HEK293 (cell line): Measurements from ENCODE around the gene CLTC.
A peak's percentile ranks its signal among the peaks of the same experiment; 100 is the strongest.

Experiments used
- BCL6B ChIP-seq: fragments of 450-650 bp; formaldehyde crosslinking; IDR thresholded peaks from 2 replicates; pipeline ENCODE4 v1.5.1; 2017; ENCODE audit warnings: missing biosample characterization, missing genetic modification characterization
- FEZF1 ChIP-seq: fragments of 450-650 bp; formaldehyde crosslinking; IDR thresholded peaks from 2 replicates; pipeline ENCODE4 v1.5.1; 2016; ENCODE audit warnings: missing biosample characterization, missing genetic modification characterization
- GLI4 ChIP-seq: fragments of 450-650 bp; formaldehyde crosslinking; IDR thresholded peaks from 2 replicates; pipeline ENCODE4 v1.5.1; 2016; ENCODE audit warnings: missing biosample characterization, missing genetic modification characterization
- GLIS1 ChIP-seq: fragments of 450-650 bp; formaldehyde crosslinking; IDR thresholded peaks from 2 replicates; pipeline ENCODE4 v1.5.1; 2016; ENCODE audit warnings: missing biosample characterization, missing genetic modification characterization
- HIC1 ChIP-seq: fragments of 450-650 bp; formaldehyde crosslinking; IDR thresholded peaks from 2 replicates; pipeline ENCODE4 v1.5.1; 2016; ENCODE audit warnings: missing biosample characterization, missing genetic modification characterization
- KLF10 ChIP-seq: fragments of 450-650 bp; IDR thresholded peaks from 2 replicates; pipeline ENCODE4 v1.5.1; 2018; ENCODE audit warnings: missing biosample characterization, mild to moderate bottlenecking, missing genetic modification characterization
- KLF16 ChIP-seq: fragments of 450-650 bp; formaldehyde crosslinking; IDR thresholded peaks from 2 replicates; pipeline ENCODE4 v1.5.1; 2017; ENCODE audit warnings: missing biosample characterization, missing genetic modification characterization
- PRDM4 ChIP-seq: fragments of 450-650 bp; formaldehyde crosslinking; IDR thresholded peaks from 2 replicates; pipeline ENCODE4 v1.5.1; 2017; ENCODE audit warnings: missing biosample characterization, missing genetic modification characterization
- SP3 ChIP-seq: fragments of 450-650 bp; formaldehyde crosslinking; IDR thresholded peaks from 2 replicates; pipeline ENCODE4 v1.5.1; 2016; ENCODE audit warnings: missing biosample characterization, missing genetic modification characterization
- SP7 ChIP-seq: fragments of 450-650 bp; formaldehyde crosslinking; IDR thresholded peaks from 2 replicates; pipeline ENCODE4 v1.5.1; 2016; ENCODE audit warnings: missing biosample characterization, missing genetic modification characterization
- ZBTB48 ChIP-seq: fragments of 450-650 bp; formaldehyde crosslinking; IDR thresholded peaks from 2 replicates; pipeline ENCODE4 v1.5.1; 2016; ENCODE audit warnings: missing biosample characterization, missing genetic modification characterization
- ZBTB7A ChIP-seq: fragments of 450-650 bp; formaldehyde crosslinking; IDR thresholded peaks from 2 replicates; pipeline ENCODE4 v1.5.1; 2016; ENCODE audit warnings: low read depth, missing biosample characterization, missing genetic modification characterization
- ZFP37 ChIP-seq: fragments of 450-650 bp; formaldehyde crosslinking; IDR thresholded peaks from 2 replicates; pipeline ENCODE4 v1.5.1; 2016; ENCODE audit warnings: missing biosample characterization, missing genetic modification characterization
- ZNF18 ChIP-seq: fragments of 450-650 bp; formaldehyde crosslinking; IDR thresholded peaks from 2 replicates; pipeline ENCODE4 v1.5.1; 2016; ENCODE audit warnings: missing biosample characterization, missing genetic modification characterization
- ZNF2 ChIP-seq: fragments of 450-650 bp; formaldehyde crosslinking; IDR thresholded peaks from 2 replicates; pipeline ENCODE4 v1.5.1; 2016; ENCODE audit warnings: missing biosample characterization, missing genetic modification characterization
- ZNF23 ChIP-seq: fragments of 450-650 bp; formaldehyde crosslinking; IDR thresholded peaks from 2 replicates; pipeline ENCODE4 v1.5.1; 2016; ENCODE audit warnings: missing biosample characterization, missing genetic modification characterization, borderline replicate concordance
- ZNF311 ChIP-seq: fragments of 450-650 bp; formaldehyde crosslinking; IDR thresholded peaks from 2 replicates; pipeline ENCODE4 v1.5.1; 2017; ENCODE audit warnings: missing biosample characterization, missing genetic modification characterization, borderline replicate concordance
- ZNF324 ChIP-seq: fragments of 450-650 bp; formaldehyde crosslinking; IDR thresholded peaks from 2 replicates; pipeline ENCODE4 v1.5.1; 2016; ENCODE audit warnings: missing biosample characterization, missing genetic modification characterization
- ZNF366 ChIP-seq: fragments of 450-650 bp; formaldehyde crosslinking; conservative IDR thresholded peaks from 2 replicates; pipeline ENCODE4 v1.5.1; 2016; ENCODE audit warnings: missing biosample characterization, missing genetic modification characterization
- ZNF398 ChIP-seq: fragments of 450-650 bp; formaldehyde crosslinking; IDR thresholded peaks from 2 replicates; pipeline ENCODE4 v1.5.1; 2017; ENCODE audit warnings: missing biosample characterization, missing genetic modification characterization
- ZNF416 ChIP-seq: fragments of 450-650 bp; formaldehyde crosslinking; IDR thresholded peaks from 2 replicates; pipeline ENCODE4 v1.5.1; 2016; ENCODE audit warnings: missing biosample characterization, missing genetic modification characterization
- ZNF423 ChIP-seq: fragments of 450-650 bp; formaldehyde crosslinking; IDR thresholded peaks from 2 replicates; pipeline ENCODE4 v1.5.1; 2016; ENCODE audit warnings: missing biosample characterization, missing genetic modification characterization
- ZNF488 ChIP-seq: fragments of 450-650 bp; formaldehyde crosslinking; IDR thresholded peaks from 2 replicates; pipeline ENCODE4 v1.5.1; 2016; ENCODE audit warnings: missing biosample characterization, missing genetic modification characterization
- ZNF513 ChIP-seq: fragments of 450-650 bp; IDR thresholded peaks from 2 replicates; pipeline ENCODE4 v1.5.1; 2018; ENCODE audit warnings: missing biosample characterization, missing genetic modification characterization
- ZNF514 ChIP-seq: fragments of 450-650 bp; formaldehyde crosslinking; IDR thresholded peaks from 2 replicates; pipeline ENCODE4 v1.5.1; 2016; ENCODE audit warnings: missing biosample characterization, missing genetic modification characterization
- ZNF580 ChIP-seq: fragments of 450-650 bp; formaldehyde crosslinking; IDR thresholded peaks from 2 replicates; pipeline ENCODE4 v1.5.1; 2016; ENCODE audit warnings: missing biosample characterization, missing genetic modification characterization
- ZNF596 ChIP-seq: fragments of 450-650 bp; IDR thresholded peaks from 2 replicates; pipeline ENCODE4 v1.5.0; 2018; ENCODE audit warnings: missing biosample characterization, mild to moderate bottlenecking, missing genetic modification characterization, moderate library complexity
- ZSCAN16 ChIP-seq: fragments of 450-650 bp; formaldehyde crosslinking; IDR thresholded peaks from 2 replicates; pipeline ENCODE4 v1.5.1; 2016; ENCODE audit warnings: missing biosample characterization, missing genetic modification characterization
- ZSCAN30 ChIP-seq: fragments of 450-650 bp; IDR thresholded peaks from 2 replicates; pipeline ENCODE4 v1.5.1; 2018; ENCODE audit warnings: missing biosample characterization, mild to moderate bottlenecking, missing genetic modification characterization, moderate library complexity

The CLTC gene

GRCh38 chr17:59666235-59666634, 46.5 kb downstream of the CLTC start (continued):
- TF ChIP-seq ZNF488 (tag by site-specific recombination) (no peak), ZSCAN16 (tag by site-specific recombination) (no peak), ZSCAN30 (tag by site-specific recombination) (peak; percentile 57), ZBTB7A (tag by site-specific recombination) (0 out of 2 replicates have a peak, but pooled peaks have one; percentile 18), ZBTB48 (no peak), ZNF513 (no peak), ZNF23 (tag by site-specific recombination) (no peak), SP7 (tag by site-specific recombination) (peak; percentile 55; the same call in 1 of the 2 replicates), ZNF398 (tag by site-specific recombination) (no peak), GLIS1 (tag by site-specific recombination) (no peak), ZNF2 (tag by site-specific recombination) (peak; percentile 42; the same call in 1 of the 2 replicates), KLF16 (tag by site-specific recombination) (no peak), FEZF1 (tag by site-specific recombination) (peak; percentile 84), ZNF366 (peak; percentile 80), ZNF311 (tag by site-specific recombination) (no peak), ZNF324 (tag by site-specific recombination) (no peak), ZNF580 (tag by site-specific recombination) (peak; percentile 64; the same call in 1 of the 2 replicates), ZNF596 (tag by site-specific recombination) (0 out of 2 replicates have a peak, but pooled peaks have one; percentile 9), KLF10 (0 out of 2 replicates have a peak, but pooled peaks have one; percentile 25), ZNF514 (tag by site-specific recombination) (no peak), ZNF423 (no peak), SP3 (tag by site-specific recombination) (no peak), HIC1 (peak; percentile 62; the same call in 1 of the 2 replicates), ZFP37 (tag by site-specific recombination) (no peak), ZNF18 (tag by site-specific recombination) (peak; percentile 92), ZNF416 (tag by site-specific recombination) (no peak), PRDM4 (tag by site-specific recombination) (peak; percentile 82), BCL6B (tag by site-specific recombination) (no peak), GLI4 (tag by site-specific recombination) (no peak)
